ENCODE results near the gene LRRC2.

The LRRC2 gene

GRCh38 chr3:46483825-46484224 lies 82.3 kb downstream of the LRRC2 start:
- Histone ChIP-seq H3K4me3 (ENCODE audit: low read depth, low read length) (no peak overlapping the region), H2AFZ (no peak overlapping the region), H3K27ac (no peak overlapping the region), H3K79me2 (no peaks in the 10 kb centered on the region), H3K27me3 (ENCODE audit: control insufficient read depth, insufficient read depth, low read length) (no peaks in the 10 kb centered on the region), H3K9ac (no peak overlapping the region), H3K4me1 (no peaks in the 10 kb centered on the region), H3K9me3 (ENCODE audit: control insufficient read depth, low read length) (no peaks in the 10 kb centered on the region), H3K36me3 (ENCODE audit: control insufficient read depth, insufficient read depth, low read length) (no peaks in the 10 kb centered on the region), H3K4me2 (ENCODE audit: low read length) (no peak overlapping the region)
- TF ChIP-seq, protein P1, sequence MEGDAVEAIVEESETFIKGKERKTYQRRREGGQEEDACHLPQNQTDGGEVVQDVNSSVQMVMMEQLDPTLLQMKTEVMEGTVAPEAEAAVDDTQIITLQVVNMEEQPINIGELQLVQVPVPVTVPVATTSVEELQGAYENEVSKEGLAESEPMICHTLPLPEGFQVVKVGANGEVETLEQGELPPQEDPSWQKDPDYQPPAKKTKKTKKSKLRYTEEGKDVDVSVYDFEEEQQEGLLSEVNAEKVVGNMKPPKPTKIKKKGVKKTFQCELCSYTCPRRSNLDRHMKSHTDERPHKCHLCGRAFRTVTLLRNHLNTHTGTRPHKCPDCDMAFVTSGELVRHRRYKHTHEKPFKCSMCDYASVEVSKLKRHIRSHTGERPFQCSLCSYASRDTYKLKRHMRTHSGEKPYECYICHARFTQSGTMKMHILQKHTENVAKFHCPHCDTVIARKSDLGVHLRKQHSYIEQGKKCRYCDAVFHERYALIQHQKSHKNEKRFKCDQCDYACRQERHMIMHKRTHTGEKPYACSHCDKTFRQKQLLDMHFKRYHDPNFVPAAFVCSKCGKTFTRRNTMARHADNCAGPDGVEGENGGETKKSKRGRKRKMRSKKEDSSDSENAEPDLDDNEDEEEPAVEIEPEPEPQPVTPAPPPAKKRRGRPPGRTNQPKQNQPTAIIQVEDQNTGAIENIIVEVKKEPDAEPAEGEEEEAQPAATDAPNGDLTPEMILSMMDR (IDR thresholded peaks at IDR 0.05): no peak

- Histone ChIP-seq H3K27ac (no peak overlapping the region), H2AFZ (no peak overlapping the region), H3K4me2 (ENCODE audit: low read length) (no peak overlapping the region), H3K9me3 (ENCODE audit: control insufficient read depth, low read length) (no peaks in the 10 kb centered on the region), H3K79me2 (no peaks in the 10 kb centered on the region), H3K9ac (no peak overlapping the region), H3K4me1 (no peaks in the 10 kb centered on the region), H3K36me3 (ENCODE audit: control insufficient read depth, insufficient read depth, low read length) (no peaks in the 10 kb centered on the region), H3K27me3 (ENCODE audit: control insufficient read depth, insufficient read depth, low read length) (no peaks in the 10 kb centered on the region), H3K4me3 (ENCODE audit: low read depth, low read length) (no peak overlapping the region)
- TF ChIP-seq, protein P1 (IDR thresholded peaks at IDR 0.05): no peak
These were observed 83.3 kb downstream of the LRRC2 start for GRCh38 chr3:46482632-46483350.

DNA sequence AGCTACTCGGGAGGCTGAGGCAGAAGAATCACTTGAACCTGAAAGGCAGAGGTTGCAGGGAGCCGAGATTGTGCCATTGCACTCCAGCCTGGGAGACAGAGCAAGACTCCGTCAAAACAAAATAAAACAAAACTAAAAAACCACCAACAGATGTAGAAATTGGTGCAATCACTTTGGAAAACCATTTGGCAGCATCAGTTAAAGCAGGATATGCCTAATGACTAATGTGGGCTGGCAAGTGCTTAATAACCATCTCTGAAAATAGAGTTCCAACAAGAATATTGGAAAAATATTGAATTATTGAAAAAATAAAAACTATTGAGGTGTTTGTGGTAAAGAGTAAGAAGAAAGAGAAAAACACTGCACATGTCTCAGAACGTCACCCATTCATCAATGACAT lies 84.5 kb downstream of the LRRC2 start:
- Histone ChIP-seq H3K9me3 (ENCODE audit: control insufficient read depth, low read length) (no peaks in the 10 kb centered on the region), H3K4me1 (no peaks in the 10 kb centered on the region)

GRCh38 chr3:46480491-46481195 lies 85.5 kb downstream of the LRRC2 start:
- TF ChIP-seq, protein P1 (IDR thresholded peaks at IDR 0.05): no peak
- Histone ChIP-seq H3K4me2 (ENCODE audit: low read length) (no peak overlapping the region), H3K79me2 (no peaks in the 10 kb centered on the region), H3K9ac (no peak overlapping the region), H3K27ac (no peak overlapping the region), H3K9me3 (ENCODE audit: control insufficient read depth, low read length) (no peaks in the 10 kb centered on the region), H3K36me3 (ENCODE audit: control insufficient read depth, insufficient read depth, low read length) (no peaks in the 10 kb centered on the region), H3K4me3 (ENCODE audit: low read depth, low read length) (no peak overlapping the region), H2AFZ (no peak overlapping the region), H3K4me1 (no peaks in the 10 kb centered on the region), H3K27me3 (ENCODE audit: control insufficient read depth, insufficient read depth, low read length) (no peaks in the 10 kb centered on the region)

More for the DNA sequence above, 84.5 kb downstream of the LRRC2 start:
- Histone ChIP-seq H3K36me3 (ENCODE audit: control insufficient read depth, insufficient read depth, low read length) (no peaks in the 10 kb centered on the region), H3K27ac (no peak overlapping the region), H3K79me2 (no peaks in the 10 kb centered on the region), H3K4me3 (ENCODE audit: low read depth, low read length) (no peak overlapping the region), H2AFZ (no peak overlapping the region), H3K27me3 (ENCODE audit: control insufficient read depth, insufficient read depth, low read length) (no peaks in the 10 kb centered on the region), H3K9ac (no peak overlapping the region), H3K4me2 (ENCODE audit: low read length) (no peak overlapping the region)
- TF ChIP-seq, protein P1 (IDR thresholded peaks at IDR 0.05): no peak
